H9 (cell line): ENCODE data around the gene GPC6. TPM values are rescaled to one million over a fixed set of nuclear protein-coding genes. Genes with fewer than 3 reads are reported as not detected.

ENCODE experiments used
- DNase-seq: peaks from one replicate; pipeline ENCODE4 v3.0.0-alpha.2; 2017
- H2AFZ ChIP-seq: one replicate; pipeline ENCODE4 v1.6.1; 2013; ENCODE audit warnings: mild to moderate bottlenecking, low read length, control low read depth, moderate library complexity
- H2AK5ac ChIP-seq: 2 replicates; pipeline ENCODE4 v1.6.1; 2013; ENCODE audit warnings: low read length, control low read depth, mixed read lengths; ENCODE audit not compliant: insufficient read length
- H2BK120ac ChIP-seq: one replicate; pipeline ENCODE4 v1.6.1; 2013; ENCODE audit warnings: low read depth, mild to moderate bottlenecking, low read length, control low read depth, inconsistent platforms; ENCODE audit not compliant: poor library complexity, severe bottlenecking
- H2BK12ac ChIP-seq: 2 replicates; pipeline ENCODE4 v1.6.1; 2013; ENCODE audit warnings: low read length, control low read depth, mixed read lengths, low read depth; ENCODE audit not compliant: insufficient read length
- H2BK15ac ChIP-seq: 2 replicates; pipeline ENCODE4 v1.6.1; 2013; ENCODE audit warnings: low read depth, low read length, control low read depth
- H2BK20ac ChIP-seq: one replicate; pipeline ENCODE4 v1.6.1; 2013; ENCODE audit warnings: low read depth, mild to moderate bottlenecking, low read length, control low read depth, inconsistent platforms; ENCODE audit not compliant: poor library complexity, severe bottlenecking
- H2BK5ac ChIP-seq: 2 replicates; pipeline ENCODE4 v1.6.1; 2013; ENCODE audit warnings: low read length, control low read depth, mixed read lengths; ENCODE audit not compliant: insufficient read length
- H3K14ac ChIP-seq: 2 replicates; pipeline ENCODE4 v1.6.1; 2013; ENCODE audit warnings: low read length, control low read depth; ENCODE audit not compliant: insufficient read depth
- H3K18ac ChIP-seq: 2 replicates; pipeline ENCODE4 v1.6.1; 2013; ENCODE audit warnings: low read depth, mild to moderate bottlenecking, mixed read lengths, low read length, control low read depth; ENCODE audit not compliant: insufficient read length
- H3K23ac ChIP-seq: 2 replicates; pipeline ENCODE4 v1.6.1; 2013; ENCODE audit warnings: low read length, control low read depth, mixed read lengths, low read depth; ENCODE audit not compliant: insufficient read length
- H3K23me2 ChIP-seq: 2 replicates; pipeline ENCODE4 v1.6.1; 2013; ENCODE audit warnings: low read depth, mild to moderate bottlenecking, mixed read lengths, low read length, control low read depth; ENCODE audit not compliant: insufficient read length, poor library complexity, severe bottlenecking
- H3K27ac ChIP-seq: 2 replicates; pipeline ENCODE4 v1.5.1; 2013; ENCODE audit warnings: low read length, control low read depth, mixed read lengths, low read depth; ENCODE audit not compliant: insufficient read length
- H3K27me3 ChIP-seq: 2 replicates; pipeline ENCODE4 v1.6.1; 2013; ENCODE audit warnings: low read length, control low read depth, inconsistent platforms; ENCODE audit not compliant: insufficient read depth
- H3K4ac ChIP-seq: 2 replicates; pipeline ENCODE4 v1.6.1; 2013; ENCODE audit warnings: low read depth, mild to moderate bottlenecking, control low read depth, inconsistent platforms, low read length, moderate library complexity
- H3K4me1 ChIP-seq: 2 replicates; pipeline ENCODE4 v1.6.1; 2013; ENCODE audit warnings: low read length, control low read depth, inconsistent platforms; ENCODE audit not compliant: insufficient read depth
- H3K4me2 ChIP-seq: 2 replicates; pipeline ENCODE4 v1.6.1; 2013; ENCODE audit warnings: low read length, control low read depth, mixed read lengths; ENCODE audit not compliant: insufficient read length, insufficient read depth
- H3K56ac ChIP-seq: 2 replicates; pipeline ENCODE4 v1.6.1; 2013; ENCODE audit warnings: low read depth, mild to moderate bottlenecking, mixed read lengths, low read length, control low read depth; ENCODE audit not compliant: insufficient read length
- H3K79me1 ChIP-seq: 2 replicates; pipeline ENCODE4 v1.6.1; 2013; ENCODE audit warnings: low read depth, mild to moderate bottlenecking, moderate library complexity, low read length, control low read depth, inconsistent platforms; ENCODE audit not compliant: insufficient read depth, poor library complexity, severe bottlenecking
- H3K79me2 ChIP-seq: 2 replicates; pipeline ENCODE4 v1.6.1; 2013; ENCODE audit warnings: low read length, control low read depth, inconsistent platforms; ENCODE audit not compliant: insufficient read depth
- H3K9ac ChIP-seq: 2 replicates; pipeline ENCODE4 v1.6.1; 2013; ENCODE audit warnings: low read length, control low read depth, mixed read lengths; ENCODE audit not compliant: insufficient read length; ENCODE audit errors: extremely low read depth
- H3K9me3 ChIP-seq: one replicate; pipeline ENCODE4 v1.6.1; 2013; ENCODE audit warnings: low read depth, low read length, inconsistent platforms; ENCODE audit not compliant: control insufficient read depth
- H3T11ph ChIP-seq: one replicate; pipeline ENCODE4 v1.6.1; 2013; ENCODE audit warnings: mild to moderate bottlenecking, low read length, control low read depth, inconsistent platforms
- H4K20me1 ChIP-seq: one replicate; pipeline ENCODE4 v1.6.1; 2013; ENCODE audit not compliant: control insufficient read depth, insufficient read length, insufficient read depth
- H4K5ac ChIP-seq: 2 replicates; pipeline ENCODE4 v1.6.1; 2013; ENCODE audit warnings: low read depth, mild to moderate bottlenecking, mixed read lengths, low read length, control low read depth; ENCODE audit not compliant: insufficient read length
- H4K8ac ChIP-seq: replicated peaks from 2 replicates; pipeline ENCODE4 v1.6.1; 2013; ENCODE audit warnings: low read length, control low read depth, mixed read lengths, low read depth; ENCODE audit not compliant: insufficient read length
- H4K91ac ChIP-seq: 2 replicates; pipeline ENCODE4 v1.6.1; 2013; ENCODE audit warnings: low read depth, mild to moderate bottlenecking, moderate library complexity, mixed read lengths, low read length, control low read depth; ENCODE audit not compliant: insufficient read length
- H3K27ac Mint-ChIP-seq, 3 experiments: 2 replicates in 2 of 3; 3 replicates in 1 of 3; pipeline ENCODE4 v1.8.0; 2020 to 2021; ENCODE audit warnings: mixed read lengths in 3 of 3, mild to moderate bottlenecking in 1 of 3, moderate library complexity in 1 of 3
- H3K27me3 Mint-ChIP-seq: 2 replicates; pipeline ENCODE4 v1.8.0; 2021; ENCODE audit warnings: low read depth, mild to moderate bottlenecking, moderate library complexity, mixed read lengths
- H3K36me3 Mint-ChIP-seq, 3 experiments: 2 replicates in 2 of 3; 3 replicates in 1 of 3; pipeline ENCODE4 v1.8.0; 2020 to 2021; ENCODE audit warnings: low read depth in 3 of 3, mixed read lengths in 3 of 3; ENCODE audit not compliant: insufficient read depth in 1 of 3
- H3K4me1 Mint-ChIP-seq, 2 experiments: 2 replicates each; pipeline ENCODE4 v1.8.0; 2020; ENCODE audit warnings: mixed read lengths in 2 of 2
- H3K4me3 Mint-ChIP-seq, 2 experiments: 2 replicates in 1 of 2; 3 replicates in 1 of 2; pipeline ENCODE4 v1.8.0; 2020 to 2021; ENCODE audit warnings: mild to moderate bottlenecking in 2 of 2, mixed read lengths in 2 of 2, moderate library complexity in 1 of 2
- H3K9me3 Mint-ChIP-seq, 2 experiments: 2 replicates in 1 of 2; 3 replicates in 1 of 2; pipeline ENCODE4 v1.8.0; 2020; ENCODE audit warnings: mild to moderate bottlenecking in 2 of 2, mixed read lengths in 2 of 2, moderate library complexity in 1 of 2
- CTCF ChIP-seq: fragments of 200-600 bp; sonication (generic); conservative IDR thresholded peaks from 3 replicates; pipeline ENCODE4 v1.8.0; 2021; ENCODE audit warnings: antibody characterized with exemption, mild to moderate bottlenecking
- WGBS: extraction: QIAGEN DNeasy Blood & Tissue Kit; methylation state at CpG from one replicate; pipeline ENCODE4 v1.1.7; 2013; ENCODE audit warnings: missing lambda C conversion rate, low lambda C conversion rate, mixed read lengths; ENCODE audit not compliant: insufficient read length; ENCODE audit errors: extremely low coverage; 5-methylcytosine and 5-hydroxymethylcytosine counted together
- total RNA-seq: library from RNA; stranded (reverse); gene quantifications from 2 replicates; pipeline ENCODE4 v1.2.1, GENCODE V29; 2021

GPC6 gene
- total RNA-seq, 1 experiment from 2014 or later, result 15.6 TPM

- Histone ChIP-seq H4K20me1 (no peaks in the 10 kb centered on the region), H2BK15ac (no peak overlapping the region), H2BK20ac (no peak overlapping the region), H3K14ac (no peak overlapping the region), H3K23me2 (no peaks in the 10 kb centered on the region), H4K8ac (no peak overlapping the region), H3K4ac (no peak overlapping the region), H2BK12ac (no peak overlapping the region), H3K9me3 (no peaks in the 10 kb centered on the region), H2AFZ (no peak overlapping the region), H3K27ac (no peak overlapping the region), H2AK5ac (no peak overlapping the region), H4K5ac (no peak overlapping the region), H3K23ac (no peak overlapping the region), H2BK5ac (no peak overlapping the region), H3K18ac (no peak overlapping the region), H2BK120ac (no peak overlapping the region), H3K27me3 (no peaks in the 10 kb centered on the region), H4K91ac (no peak overlapping the region), H3K9ac (no peak overlapping the region), H3K4me1 (no peaks in the 10 kb centered on the region), H3K79me1 (no peaks in the 10 kb centered on the region), H3K56ac (no peak overlapping the region), H3K79me2 (no peaks in the 10 kb centered on the region), H3T11ph (no peak overlapping the region), H3K4me2 (no peak overlapping the region)
- Mint-ChIP-seq H3K4me1 (peaks cover 15 to 21% of the 10 kb centered on the region in 2 experiments), H3K4me3 (no peak overlapping the region), H3K9me3 (no peaks in the 10 kb centered on the region), H3K27ac (no peak overlapping the region), H3K36me3 (no peaks in the 10 kb centered on the region; a peak in 1 of 7 replicates), H3K27me3 (no peaks in the 10 kb centered on the region)
- no peak for TF ChIP-seq CTCF
- WGBS, result no CpG with 5 or more reads among the region's 3 CpGs
- DNase-seq, result no peak
Observed at GRCh38 chr13:94313321-94313910, 1086.8 kb downstream of the GPC6 start.
